ENCODE results near the gene EMP3. TPM values are rescaled to one million over a fixed set of nuclear protein-coding genes. Genes with fewer than 3 reads are reported as not detected.
A peak's percentile ranks its signal among the peaks of the same experiment; 100 is the strongest.

EMP3 gene
- total RNA-seq, 1 experiment from 2014 or later, result 171 TPM

- BruUV-seq (replicated peaks), result no TSS peak
- no peaks in the 10 kb centered on the region for H3K9me3 ChIP-seq (ENCODE audit: control insufficient read depth, insufficient read depth, low read depth, low read length)
- peaks cover 3% of the 10 kb centered on the region for H3K4me1 ChIP-seq (ENCODE audit: control insufficient read depth, insufficient read depth, low read length)
- in situ Hi-C loops (cut with HindIII; ENCODE audit: low pct_unique_long_range_greater_than_20kb, low sequenced_read_pairs), result no loop called here
- no peaks in the 10 kb centered on the region for H3K27me3 ChIP-seq (ENCODE audit: control insufficient read depth, insufficient read depth, low read length)
- DNase-seq (ENCODE audit: low read depth, low spot score) (no peak), ATAC-seq (peak; percentile 77)
- intact Hi-C loops (cut with micrococcal nuclease; ENCODE audit: unreplicated experiment), result no loop called here
- ChIA-PET POLR2A (no interaction called here), CTCF (no interaction called here)
- H3K4me3 ChIP-seq (ENCODE audit: low read depth in 2 of 2, low read length in 2 of 2), result no peak overlapping the region
- TF ChIP-seq CTCF (IDR thresholded peaks at IDR 0.05) (peak; percentile 86), TCF7L2 (IDR thresholded peaks at IDR 0.05; ENCODE audit: low read depth, low read length) (no peak)
- no peak overlapping the region for H3K27ac ChIP-seq (ENCODE audit: low read length)
- H3K36me3 ChIP-seq (ENCODE audit: control insufficient read depth, insufficient read depth, low read length), result no peaks in the 10 kb centered on the region
These were observed 26.0 kb downstream of the EMP3 start for GRCh38 chr19:48351341-48351752.

DNA sequence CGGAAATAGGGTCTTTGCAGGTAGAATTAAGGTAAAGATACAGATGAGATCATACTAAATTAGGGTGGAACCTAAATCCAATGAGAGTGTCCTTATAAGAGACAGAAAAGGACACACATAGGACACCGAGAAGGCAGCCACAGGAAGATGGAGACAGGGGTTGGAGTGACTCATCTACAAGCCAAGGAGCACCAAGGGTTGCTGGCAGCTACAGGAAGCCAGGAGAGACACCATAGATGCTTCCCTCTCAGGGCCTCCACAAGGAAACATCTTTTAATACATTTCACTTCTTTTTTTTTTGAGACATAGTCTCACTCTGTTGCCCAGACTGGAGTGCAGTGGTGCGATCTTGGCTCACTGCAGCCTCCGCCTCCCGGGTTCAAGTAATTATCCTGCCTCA is 28.3 kb downstream of the EMP3 start:
- no peaks in the 10 kb centered on the region for H3K9me3 ChIP-seq (ENCODE audit: control insufficient read depth, insufficient read depth, low read depth, low read length)
- intact Hi-C loops (cut with micrococcal nuclease; ENCODE audit: unreplicated experiment), result no loop called here
- ChIA-PET CTCF (no interaction called here), POLR2A (no interaction called here)
- peaks cover 3% of the 10 kb centered on the region for H3K4me1 ChIP-seq (ENCODE audit: control insufficient read depth, insufficient read depth, low read length)
- H3K27me3 ChIP-seq (ENCODE audit: control insufficient read depth, insufficient read depth, low read length), result no peaks in the 10 kb centered on the region
- no peak overlapping the region for H3K4me3 ChIP-seq (ENCODE audit: low read depth in 2 of 2, low read length in 2 of 2)
- no peak overlapping the region for H3K27ac ChIP-seq (ENCODE audit: low read length)
- in situ Hi-C loops (cut with HindIII; ENCODE audit: low pct_unique_long_range_greater_than_20kb, low sequenced_read_pairs), result no loop called here
- DNase-seq (ENCODE audit: low read depth, low spot score), result no peak
- no TSS peak for BruUV-seq (replicated peaks)
- TF ChIP-seq SIN3A (IDR thresholded peaks at IDR 0.05; ENCODE audit: borderline replicate concordance, insufficient read depth, low read depth, low read length) (no peak), TCF7L2 (IDR thresholded peaks at IDR 0.05; ENCODE audit: low read depth, low read length) (no peak), POLR2AphosphoS5 (IDR thresholded peaks at IDR 0.05; ENCODE audit: low read depth, low read length) (no peak), CTCF (IDR thresholded peaks at IDR 0.05) (no peak), REST (IDR thresholded peaks at IDR 0.05; ENCODE audit: insufficient read depth in 1 of 2, low read depth in 2 of 2, low read length in 1 of 2) (no peak)
- H3K36me3 ChIP-seq (ENCODE audit: control insufficient read depth, insufficient read depth, low read length), result no peaks in the 10 kb centered on the region
- no peak for ATAC-seq
